Measurements from ENCODE around the gene TRAF5. TPM values are rescaled to one million over a fixed set of nuclear protein-coding genes. Genes with fewer than 3 reads are reported as not detected.

TRAF5 gene
- total RNA-seq, 6 experiments from 2014 or later = 0.59 to 3.6 (median 1.6) TPM

GRCh38 chr1:211376807-211377470, 50.3 kb downstream of the TRAF5 start:
- TF ChIP-seq CTCF (IDR thresholded peaks at IDR 0.05) (no peak), POLR2A (IDR thresholded peaks at IDR 0.05) (no peak)
- Histone ChIP-seq H3K27me3 (no peaks in the 10 kb centered on the region), H3K4me1 (peaks cover 0 to 4% (median 0%) of the 10 kb centered on the region in 4 donors), H3K27ac (peak overlapping the region in 1 of 3 donors; percentile 7), H3K4me3 (no peak overlapping the region), H3K36me3 (no peaks in the 10 kb centered on the region), H3K9me3 (no peaks in the 10 kb centered on the region)
- ATAC-seq (no peak), DNase-seq (no peak)
- 69% methylated on average over 4 of the region's 4 CpGs for WGBS (ENCODE audit: insufficient coverage, low coverage, low lambda C conversion rate, missing lambda C conversion rate)
- intact Hi-C loops (cut with DNase I) = no loop called here

- Histone ChIP-seq H3K36me3 (no peaks in the 10 kb centered on the region), H3K27ac (peak overlapping the region in 1 of 3 donors; percentile 7), H3K4me3 (no peak overlapping the region), H3K9me3 (no peaks in the 10 kb centered on the region), H3K4me1 (peaks cover 0 to 6% (median 0%) of the 10 kb centered on the region in 4 donors), H3K27me3 (no peaks in the 10 kb centered on the region)
- intact Hi-C loops (cut with DNase I) = no loop called here
- no peak for TF ChIP-seq POLR2A (IDR thresholded peaks at IDR 0.05)
- TF ChIP-seq CTCF (IDR thresholded peaks at IDR 0.05) = no peak
- WGBS (ENCODE audit: insufficient coverage, low coverage, low lambda C conversion rate, missing lambda C conversion rate) = 71% methylated on average over 4 of the region's 4 CpGs
- ATAC-seq (no peak), DNase-seq (no peak)
Observed at GRCh38 chr1:211377539-211378450, 51.2 kb downstream of the TRAF5 start.

- Histone ChIP-seq H3K4me1 (peaks cover 0 to 11% (median 0%) of the 10 kb centered on the region in 4 donors), H3K9me3 (no peaks in the 10 kb centered on the region), H3K4me3 (no peak overlapping the region), H3K27ac (no peak overlapping the region), H3K36me3 (no peaks in the 10 kb centered on the region), H3K27me3 (no peaks in the 10 kb centered on the region)
- intact Hi-C loops (cut with DNase I) = no loop called here
- no peak for ATAC-seq
- no peak for DNase-seq
- 71% methylated on average over 4 of the region's 4 CpGs for WGBS (ENCODE audit: insufficient coverage, low coverage, low lambda C conversion rate, missing lambda C conversion rate)
- TF ChIP-seq CTCF (IDR thresholded peaks at IDR 0.05) = no peak
- TF ChIP-seq POLR2A (IDR thresholded peaks at IDR 0.05) = no peak
Observed at GRCh38 chr1:211378844-211379243, 52.2 kb downstream of the TRAF5 start.

GRCh38 chr1:211379446-211379845, 52.8 kb downstream of the TRAF5 start:
- H3K4me3 ChIP-seq = no peak overlapping the region
- ATAC-seq = no peak
- intact Hi-C loops (cut with DNase I) = no loop called here
- H3K27ac ChIP-seq = no peak overlapping the region
- no peak for TF ChIP-seq POLR2A (IDR thresholded peaks at IDR 0.05)
- no peak for TF ChIP-seq CTCF (IDR thresholded peaks at IDR 0.05)
- peaks cover 0 to 11% (median 0%) of the 10 kb centered on the region in 4 donors for H3K4me1 ChIP-seq
- H3K9me3 ChIP-seq = no peaks in the 10 kb centered on the region
- H3K27me3 ChIP-seq = no peaks in the 10 kb centered on the region
- DNase-seq = no peak
- no peaks in the 10 kb centered on the region for H3K36me3 ChIP-seq
